GM13976 (cell line): ENCODE results near the gene OSBPL3.
A peak's percentile ranks its signal among the peaks of the same experiment; 100 is the strongest.

Source experiments
- DNase-seq: peaks from one replicate; pipeline ENCODE4 v3.0.0; 2012; ENCODE audit warnings: low spot score
- CTCF ChIP-seq: IDR thresholded peaks from 2 replicates; pipeline ENCODE4 v1.5.1; 2012; ENCODE audit warnings: borderline replicate concordance, mild to moderate bottlenecking; ENCODE audit not compliant: insufficient read depth; ENCODE audit errors: extremely low read depth, missing control alignments, control extremely low read depth
- in situ Hi-C: fragments of 300-500 bp; cut with MboI; formaldehyde crosslinking; loops from one replicate; pipeline ENCODE4 v1.12.0; 2022; ENCODE audit warnings: low sequenced_read_pairs, mixed read lengths, inconsistent platforms; ENCODE audit not compliant: unreplicated experiment

OSBPL3 gene

DNA sequence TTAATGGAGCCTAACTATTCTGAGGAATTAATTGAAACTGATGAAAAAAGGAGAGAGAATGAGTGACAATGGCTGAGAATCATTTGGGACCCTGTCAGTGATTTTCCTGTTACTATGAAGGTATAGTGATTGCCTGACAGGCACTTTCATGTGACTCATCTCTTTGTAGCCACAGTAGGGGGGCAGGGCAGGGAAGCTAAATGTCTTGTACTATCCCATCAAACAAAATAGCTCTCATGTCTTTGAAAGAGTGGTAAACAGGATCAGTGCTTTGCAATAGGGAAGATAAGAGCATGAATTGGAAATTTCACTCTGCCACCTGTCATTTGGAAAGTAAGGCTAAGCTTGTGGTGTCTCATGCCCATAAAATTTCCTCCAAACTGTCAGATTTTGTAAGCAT is 128.2 kb downstream of the OSBPL3 start:
- TF ChIP-seq CTCF: no peak
- in situ Hi-C loops: no loop called here
- no peak for DNase-seq

- no peak for TF ChIP-seq CTCF
- no peak for DNase-seq
- in situ Hi-C loops: no loop called here
These were observed 131.1 kb downstream of the OSBPL3 start for GRCh38 chr7:24848878-24849277.

- in situ Hi-C loops: no loop called here
- no peak for TF ChIP-seq CTCF
- no peak for DNase-seq
These were observed 132.2 kb downstream of the OSBPL3 start for GRCh38 chr7:24847754-24848153.

DNA sequence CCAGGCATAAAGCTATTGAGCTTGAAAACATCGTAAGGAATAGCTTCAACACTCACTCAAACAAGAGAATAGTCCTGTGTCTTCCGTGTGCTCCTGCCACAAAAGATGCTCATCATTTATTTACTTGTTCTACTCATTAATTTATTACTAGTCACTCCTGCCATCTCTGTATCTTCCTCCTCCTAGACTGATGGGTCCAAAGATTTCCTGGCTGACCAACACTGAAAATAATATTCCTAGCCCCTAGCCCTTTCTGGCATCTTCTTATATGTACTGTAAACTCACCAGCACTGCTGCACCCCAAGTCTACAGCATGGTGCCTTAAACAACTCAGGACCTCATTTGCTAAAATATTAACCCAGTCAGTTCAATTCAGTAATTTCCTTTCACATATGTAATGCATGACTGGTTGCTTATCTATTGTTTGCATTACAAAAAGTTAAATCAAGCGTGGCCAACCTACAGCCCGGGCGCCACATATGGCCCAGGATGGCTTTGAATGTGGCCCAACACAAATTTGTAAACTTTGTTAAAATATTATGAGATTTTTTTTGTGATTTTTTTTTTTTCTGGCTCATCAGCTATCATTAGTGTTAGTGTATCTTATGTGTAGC is 136.1 kb downstream of the OSBPL3 start:
- DNase-seq: no peak
- TF ChIP-seq CTCF: no peak
- in situ Hi-C loops: no loop called here

GRCh38 chr7:24842449-24843241 is 137.3 kb downstream of the OSBPL3 start:
- DNase-seq: peak; percentile 34
- no peak for TF ChIP-seq CTCF
- in situ Hi-C loops: no loop called here

- no peak for TF ChIP-seq CTCF
- in situ Hi-C loops: no loop called here
- DNase-seq: no peak
These were observed 137.9 kb downstream of the OSBPL3 start for GRCh38 chr7:24842029-24842428.

DNA sequence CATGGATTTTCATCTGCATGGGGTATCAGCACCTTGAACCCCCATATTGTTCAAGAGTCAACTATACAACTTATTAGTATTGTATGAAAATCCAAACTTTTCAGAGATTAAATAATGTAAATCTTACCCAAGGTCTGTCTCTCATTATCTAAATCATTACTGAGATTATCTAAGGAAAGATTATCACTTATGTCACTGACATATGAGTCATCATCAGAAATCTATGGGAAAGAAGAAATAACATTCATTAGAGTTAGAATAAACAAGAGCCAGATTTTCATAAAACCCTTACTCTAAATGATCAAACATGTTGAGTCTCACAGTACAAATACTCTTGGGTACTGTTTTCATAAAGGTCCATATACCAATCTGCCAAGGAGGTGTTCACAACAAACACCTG is 139.4 kb downstream of the OSBPL3 start:
- no peak for TF ChIP-seq CTCF
- DNase-seq: no peak
- in situ Hi-C loops: no loop called here
